Right lobe of liver (tissue), 4 donors: ENCODE measurements around the gene MTREX.

Experiments used
- POLR2A ChIP-seq: fragments of 450-650 bp; IDR thresholded peaks from one replicate; pipeline ENCODE4 v1.6.1; 2017; ENCODE audit warnings: antibody characterized with exemption, mild to moderate bottlenecking
- TF ChIP-seq, protein P1 (sequence below), 4 donors: fragments of 200-600 bp in 3 of 4; fragments of 450-650 bp in 1 of 4; IDR thresholded peaks; one replicate each; pipeline versions ENCODE4 v1.5.1 to v1.8.0; 2016 to 2022; ENCODE audit warnings: antibody characterized with exemption in 4 of 4, mild to moderate bottlenecking in 2 of 4
- donor health status: DM: no; HTN: no; CAD: no.
- donor health status: DM: no; HTN: no; CAD: no.
- donor health status: DM: no; HTN: yes; CAD: no.

GRCh38 chr5:55471468-55471867 is 163.7 kb downstream of the MTREX start:
- TF ChIP-seq, protein P1, sequence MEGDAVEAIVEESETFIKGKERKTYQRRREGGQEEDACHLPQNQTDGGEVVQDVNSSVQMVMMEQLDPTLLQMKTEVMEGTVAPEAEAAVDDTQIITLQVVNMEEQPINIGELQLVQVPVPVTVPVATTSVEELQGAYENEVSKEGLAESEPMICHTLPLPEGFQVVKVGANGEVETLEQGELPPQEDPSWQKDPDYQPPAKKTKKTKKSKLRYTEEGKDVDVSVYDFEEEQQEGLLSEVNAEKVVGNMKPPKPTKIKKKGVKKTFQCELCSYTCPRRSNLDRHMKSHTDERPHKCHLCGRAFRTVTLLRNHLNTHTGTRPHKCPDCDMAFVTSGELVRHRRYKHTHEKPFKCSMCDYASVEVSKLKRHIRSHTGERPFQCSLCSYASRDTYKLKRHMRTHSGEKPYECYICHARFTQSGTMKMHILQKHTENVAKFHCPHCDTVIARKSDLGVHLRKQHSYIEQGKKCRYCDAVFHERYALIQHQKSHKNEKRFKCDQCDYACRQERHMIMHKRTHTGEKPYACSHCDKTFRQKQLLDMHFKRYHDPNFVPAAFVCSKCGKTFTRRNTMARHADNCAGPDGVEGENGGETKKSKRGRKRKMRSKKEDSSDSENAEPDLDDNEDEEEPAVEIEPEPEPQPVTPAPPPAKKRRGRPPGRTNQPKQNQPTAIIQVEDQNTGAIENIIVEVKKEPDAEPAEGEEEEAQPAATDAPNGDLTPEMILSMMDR (IDR thresholded peaks at IDR 0.05), result no peak
- TF ChIP-seq POLR2A, result no peak
